ENCODE data around the gene MFRP. TPM values are rescaled to one million over a fixed set of nuclear protein-coding genes. Genes with fewer than 3 reads are reported as not detected.

The MFRP gene
- total RNA-seq, 1 experiment from 2014 or later: not detected

GRCh38 chr11:119297938-119298337 lies 48.6 kb downstream of the MFRP start:
- Histone ChIP-seq H3K4me3 (no peak overlapping the region), H3K27me3 (no peaks in the 10 kb centered on the region), H3K36me3 (no peaks in the 10 kb centered on the region; the same call in 1 of the 2 replicates), H3K4me1 (no peaks in the 10 kb centered on the region), H3K9me3 (replicated peaks) (no peaks in the 10 kb centered on the region), H3K27ac (no peak overlapping the region)
- no peak for DNase-seq

GRCh38 chr11:119295178-119295577 lies 51.3 kb downstream of the MFRP start:
- Histone ChIP-seq H3K27ac (no peak overlapping the region), H3K9me3 (replicated peaks) (no peaks in the 10 kb centered on the region)
- DNase-seq: no peak

GRCh38 chr11:119293461-119293860 lies 53.0 kb downstream of the MFRP start:
- Histone ChIP-seq H3K36me3 (peaks cover 4% of the 10 kb centered on the region; the same call in 1 of the 2 replicates), H3K27ac (no peak overlapping the region), H3K27me3 (no peaks in the 10 kb centered on the region), H3K4me3 (no peak overlapping the region), H3K4me1 (no peaks in the 10 kb centered on the region), H3K9me3 (replicated peaks) (no peaks in the 10 kb centered on the region)
- no peak for DNase-seq

More at GRCh38 chr11:119295178-119295577, 51.3 kb downstream of the MFRP start:
- Histone ChIP-seq H3K4me1 (no peaks in the 10 kb centered on the region), H3K4me3 (no peak overlapping the region), H3K27me3 (no peaks in the 10 kb centered on the region), H3K36me3 (peaks cover 4% of the 10 kb centered on the region; the same call in 1 of the 2 replicates)

GRCh38 chr11:119290894-119291497 lies 55.5 kb downstream of the MFRP start:
- no peaks in the 10 kb centered on the region for H3K27me3 ChIP-seq
- no peak overlapping the region for H3K4me3 ChIP-seq
- peaks cover 4% of the 10 kb centered on the region; the same call in 1 of the 2 replicates for H3K36me3 ChIP-seq
- H3K4me1 ChIP-seq: no peaks in the 10 kb centered on the region
- H3K9me3 ChIP-seq (replicated peaks): no peaks in the 10 kb centered on the region
- no peak overlapping the region for H3K27ac ChIP-seq
- DNase-seq: no peak

Other genes with a start within 250 kb of the MFRP start
- gene DPAGT1, start 244.9 kb downstream of the MFRP start, total RNA-seq (2014; rRNA removed; shearing (Covaris generic)): 23.7 and 24.0 TPM in 2 replicates
- gene C2CD2L, start 239.4 kb downstream of the MFRP start, total RNA-seq (2014; rRNA removed; shearing (Covaris generic)): 4.1 and 4.8 TPM in 2 replicates
- gene HINFP, start 225.1 kb downstream of the MFRP start, total RNA-seq (2014; rRNA removed; shearing (Covaris generic)): 14.4 and 15.2 TPM in 2 replicates
- gene ABCG4, start 197.7 kb downstream of the MFRP start, total RNA-seq (2014; rRNA removed; shearing (Covaris generic)): 0.08 TPM in 1 of 2 replicates, not detected in the other
- 0.24 and 0.25 TPM in 2 replicates for gene NLRX1, start 178.0 kb downstream of the MFRP start, total RNA-seq (2014; rRNA removed; shearing (Covaris generic))
- not detected in 2 replicates for gene NHERF4, start 161.2 kb downstream of the MFRP start, total RNA-seq (2014; rRNA removed; shearing (Covaris generic))
- gene CBL, start 140.4 kb downstream of the MFRP start, total RNA-seq (2014; rRNA removed; shearing (Covaris generic)): 11.8 and 12.9 TPM in 2 replicates
- 30.2 and 31.7 TPM in 2 replicates for gene MCAM, start 29.6 kb downstream of the MFRP start, total RNA-seq (2014; rRNA removed; shearing (Covaris generic))
- 8.3 and 10.4 TPM in 2 replicates for gene RNF26, start 12.2 kb downstream of the MFRP start, total RNA-seq (2014; rRNA removed; shearing (Covaris generic))
- gene C1QTNF5, start 5.8 kb downstream of the MFRP start, total RNA-seq (2014; rRNA removed; shearing (Covaris generic)): 0.85 and 2.0 TPM in 2 replicates
- gene USP2, start 35.0 kb upstream of the MFRP start, total RNA-seq (2014; rRNA removed; shearing (Covaris generic)): 2.1 and 2.4 TPM in 2 replicates
- 2.5 and 3.8 TPM in 2 replicates for gene THY1, start 76.5 kb upstream of the MFRP start, total RNA-seq (2014; rRNA removed; shearing (Covaris generic))